ENCODE data around the gene SASH1. TPM values are rescaled to one million over a fixed set of nuclear protein-coding genes. Genes with fewer than 3 reads are reported as not detected.

The SASH1 gene
- total RNA-seq, 1 experiment from 2014 or later, result 6.6 TPM

GRCh38 chr6:148465011-148465335, 122.3 kb downstream of the SASH1 start:
- TF ChIP-seq REST (IDR thresholded peaks at IDR 0.05; ENCODE audit: insufficient read depth in 1 of 2, low read depth in 2 of 2, low read length in 1 of 2), result no peak
- peak; percentile 57 for TF ChIP-seq CTCF (IDR thresholded peaks at IDR 0.05)
- ATAC-seq, result no peak
- H3K36me3 ChIP-seq (ENCODE audit: control insufficient read depth, insufficient read depth, low read length), result no peaks in the 10 kb centered on the region
- intact Hi-C loops (cut with micrococcal nuclease; ENCODE audit: unreplicated experiment), result loop anchor here (10.0 kb wide), 2 partner anchors 210 to 960 kb away; partner anchors contain the start of gene SAMD5
- H3K4me3 ChIP-seq (ENCODE audit: low read depth in 2 of 2, low read length in 2 of 2), result no peak overlapping the region
- no peak overlapping the region for H3K27ac ChIP-seq (ENCODE audit: low read length)
- H3K9me3 ChIP-seq (ENCODE audit: control insufficient read depth, insufficient read depth, low read depth, low read length), result no peaks in the 10 kb centered on the region
- ChIA-PET POLR2A (no interaction called here), CTCF (interaction anchor here (0.5 to 1.4 kb wide), 2 partner anchors 226 to 287 kb away, joined by 4 read pairs; no protein-coding TSS in a partner anchor)
- in situ Hi-C loops (cut with HindIII; ENCODE audit: low pct_unique_long_range_greater_than_20kb, low sequenced_read_pairs), result no loop called here
- H3K4me1 ChIP-seq (ENCODE audit: control insufficient read depth, insufficient read depth, low read length), result no peaks in the 10 kb centered on the region
- no peaks in the 10 kb centered on the region for H3K27me3 ChIP-seq (ENCODE audit: control insufficient read depth, insufficient read depth, low read length)
- no peak for DNase-seq (ENCODE audit: low read depth, low spot score)
- no TSS peak for BruUV-seq (replicated peaks)

- in situ Hi-C loops (cut with HindIII; ENCODE audit: low pct_unique_long_range_greater_than_20kb, low sequenced_read_pairs) (no loop called here), intact Hi-C loops (cut with micrococcal nuclease; ENCODE audit: unreplicated experiment) (loop anchor here (10.0 kb wide), 2 partner anchors 211 to 961 kb away; partner anchors contain the start of gene SAMD5)
- no peaks in the 10 kb centered on the region for H3K36me3 ChIP-seq (ENCODE audit: control insufficient read depth, insufficient read depth, low read length)
- BruUV-seq (replicated peaks), result no TSS peak
- TF ChIP-seq SIN3A (IDR thresholded peaks at IDR 0.05; ENCODE audit: borderline replicate concordance, insufficient read depth, low read depth, low read length), result no peak
- no peak for TF ChIP-seq CTCF (IDR thresholded peaks at IDR 0.05)
- TF ChIP-seq POLR2AphosphoS5 (IDR thresholded peaks at IDR 0.05; ENCODE audit: low read depth, low read length), result no peak
- TF ChIP-seq TCF7L2 (IDR thresholded peaks at IDR 0.05; ENCODE audit: low read depth, low read length), result no peak
- TF ChIP-seq REST (IDR thresholded peaks at IDR 0.05; ENCODE audit: insufficient read depth in 1 of 2, low read depth in 2 of 2, low read length in 1 of 2), result no peak
- DNase-seq (ENCODE audit: low read depth, low spot score) (no peak), ATAC-seq (no peak)
- H3K27ac ChIP-seq (ENCODE audit: low read length), result no peak overlapping the region
- H3K27me3 ChIP-seq (ENCODE audit: control insufficient read depth, insufficient read depth, low read length), result no peaks in the 10 kb centered on the region
- no peaks in the 10 kb centered on the region for H3K9me3 ChIP-seq (ENCODE audit: control insufficient read depth, insufficient read depth, low read depth, low read length)
- H3K4me1 ChIP-seq (ENCODE audit: control insufficient read depth, insufficient read depth, low read length), result no peaks in the 10 kb centered on the region
- H3K4me3 ChIP-seq (ENCODE audit: low read depth in 2 of 2, low read length in 2 of 2), result no peak overlapping the region
- ChIA-PET CTCF (interaction anchor here (0.6 to 0.7 kb wide), 2 partner anchors 24 to 290 kb away, joined by 5 to 9 read pairs; no protein-coding TSS in a partner anchor), POLR2A (no interaction called here)
Measured at GRCh38 chr6:148465670-148466069, 123.0 kb downstream of the SASH1 start.
